B cell (primary cell): Measurements from ENCODE around the gene NOD2. TPM values are rescaled to one million over a fixed set of nuclear protein-coding genes. Genes with fewer than 3 reads are reported as not detected.
A peak's percentile ranks its signal among the peaks of the same experiment; 100 is the strongest.

Experiments
- ATAC-seq: fragments of 200-7000 bp; cut with Tn5 transposase; one replicate; pipeline ENCODE4 v1.10.0; 2021; ENCODE audit warnings: low read depth, mild to moderate bottlenecking, moderate number of reproducible peaks, moderate library complexity
- CTCF ChIA-PET: fragments of 350-600 bp; sonication (Branson Sonifier 250); formaldehyde crosslinking; loops from one replicate; lab custom pipeline; 2021; ENCODE audit warnings: antibody characterized with exemption, inconsistent platforms; lab: Charles Lee
- POLR2A ChIA-PET: fragments of 350-600 bp; sonication (Branson Sonifier 250); formaldehyde crosslinking; loops from one replicate; lab custom pipeline; 2021; ENCODE audit warnings: antibody characterized with exemption; lab: Charles Lee
- DNase-seq: peaks from one replicate; pipeline ENCODE4 v3.0.0; 2013
- H2AFZ ChIP-seq: 2 replicates; pipeline ENCODE4 v1.6.1; 2012; ENCODE audit warnings: mild to moderate bottlenecking, low read depth, low read length; ENCODE audit not compliant: insufficient read depth, poor library complexity, severe bottlenecking
- H3K27ac ChIP-seq, 2 donors: 1 replicate in 1 of 2; 2 replicates in 1 of 2; pipeline ENCODE4 v1.5.1; 2012 to 2013; ENCODE audit warnings: low read length in 2 of 2, mild to moderate bottlenecking in 2 of 2, moderate library complexity in 1 of 2
- H3K27me3 ChIP-seq, 4 experiments: fragments of 200-600 bp in 1 of 4; sonication (generic) in 1 of 4; replicated peaks in 1 of 4; 1 replicate in 2 of 4; 2 replicates in 2 of 4; pipeline versions ENCODE4 v1.6.1 to v1.7.0; 2013 to 2016; ENCODE audit warnings: low read length in 3 of 4, mild to moderate bottlenecking in 2 of 4, mixed read lengths in 1 of 4, moderate library complexity in 1 of 4; ENCODE audit not compliant: insufficient read depth in 4 of 4, control insufficient read depth in 3 of 4; ENCODE audit errors: control extremely low read depth in 1 of 4
- H3K36me3 ChIP-seq, 2 experiments: replicated peaks in 1 of 2; 1 replicate in 1 of 2; 2 replicates in 1 of 2; pipeline versions ENCODE4 v1.6.1 to v1.7.1; 2013; ENCODE audit warnings: low read length in 1 of 2; ENCODE audit not compliant: insufficient read depth in 2 of 2, control insufficient read depth in 1 of 2; ENCODE audit errors: control extremely low read depth in 1 of 2, extremely low read depth in 1 of 2
- H3K4me1 ChIP-seq, 2 donors: fragments of 200-600 bp in 1 of 2; sonication (generic) in 1 of 2; 1 replicate in 1 of 2; 2 replicates in 1 of 2; pipeline versions ENCODE4 v1.5.1 to v1.6.1; 2013 to 2017; ENCODE audit warnings: low read length in 2 of 2; ENCODE audit not compliant: control insufficient read depth in 2 of 2, insufficient read depth in 2 of 2
- H3K4me2 ChIP-seq: replicated peaks from 2 replicates; pipeline ENCODE3; 2012; ENCODE audit warnings: mild to moderate bottlenecking, low read depth, low read length; ENCODE audit not compliant: poor library complexity, severe bottlenecking
- H3K4me3 ChIP-seq, 5 experiments: fragments of 200-600 bp in 1 of 5; sonication (generic) in 1 of 5; 1 replicate in 3 of 5; 2 replicates in 2 of 5; pipeline versions ENCODE4 v1.5.1 to v1.7.0; 2011 to 2016; ENCODE audit warnings: low read length in 4 of 5, mild to moderate bottlenecking in 4 of 5, low read depth in 2 of 5, control low read depth in 1 of 5, moderate library complexity in 1 of 5; ENCODE audit not compliant: insufficient read depth in 1 of 5; ENCODE audit errors: control extremely low read depth in 1 of 5, extremely low read depth in 1 of 5
- H3K79me2 ChIP-seq: fragments of 200-600 bp; sonication (generic); one replicate; pipeline ENCODE4 v1.6.0; 2016; ENCODE audit warnings: low read length; ENCODE audit not compliant: control insufficient read depth, insufficient read depth
- H3K9ac ChIP-seq: fragments of 200-600 bp; sonication (generic); 2 replicates; pipeline ENCODE4 v1.6.1; 2017; ENCODE audit warnings: mild to moderate bottlenecking, low read length, moderate library complexity
- H3K9me3 ChIP-seq, 3 donors: one replicate each; pipeline versions ENCODE4 v1.6.1 to v1.7.1; 2013; ENCODE audit warnings: low read length in 2 of 3; ENCODE audit not compliant: control insufficient read depth in 2 of 3, insufficient read depth in 1 of 3; ENCODE audit errors: control extremely low read depth in 1 of 3
- H4K20me1 ChIP-seq: 2 replicates; pipeline ENCODE4 v1.6.0; 2012; ENCODE audit warnings: mild to moderate bottlenecking, low read length; ENCODE audit not compliant: insufficient read depth, control insufficient read depth, poor library complexity, severe bottlenecking
- H3K27ac Mint-ChIP-seq: one replicate; pipeline ENCODE4 v1.8.0; 2021; ENCODE audit warnings: mixed read lengths
- H3K27me3 Mint-ChIP-seq: one replicate; pipeline ENCODE4 v1.8.0; 2021; ENCODE audit warnings: mixed read lengths
- H3K4me1 Mint-ChIP-seq: one replicate; pipeline ENCODE4 v1.8.0; 2021; ENCODE audit warnings: mixed read lengths
- H3K4me3 Mint-ChIP-seq: one replicate; pipeline ENCODE4 v1.8.0; 2021; ENCODE audit warnings: mixed read lengths
- H3K9me3 Mint-ChIP-seq: one replicate; pipeline ENCODE4 v1.8.0; 2022; ENCODE audit warnings: mixed read lengths; ENCODE audit not compliant: insufficient read depth
- EZH2 ChIP-seq: IDR thresholded peaks from 2 replicates; pipeline ENCODE4 v1.6.1; 2012; ENCODE audit warnings: borderline replicate concordance, low read depth, mild to moderate bottlenecking, moderate library complexity, low read length; ENCODE audit not compliant: insufficient read depth, poor library complexity, severe bottlenecking
- WGBS: methylation state at CpG from one replicate; pipeline ENCODE4 v1.1.5; 2013; ENCODE audit warnings: missing lambda C conversion rate; ENCODE audit not compliant: insufficient coverage; 5-methylcytosine and 5-hydroxymethylcytosine counted together
- intact Hi-C: fragments of 100-400 bp; cut with micrococcal nuclease; formaldehyde crosslinking; loops from one replicate; pipeline ENCODE4 v1.10.0; 2022
- polyA plus RNA-seq: library from polyadenylated mRNA; depleted of rRNA; stranded (reverse); fragments of >200 nt; gene quantifications from 2 replicates; pipeline ENCODE4 v1.2.3, GENCODE V29; 2012
- total RNA-seq, 2 donors: library from RNA; stranded (reverse); fragments of 120-200 nt in 1 of 2; gene quantifications; 1 replicate in 1 of 2; 2 replicates in 1 of 2; pipeline versions ENCODE4 v1.2.3 to v1.2.4, GENCODE V29; 2013 to 2022
- TF ChIP-seq, protein P1 (sequence below): fragments of 200-600 bp; IDR thresholded peaks from one replicate; pipeline ENCODE4 v1.8.0; 2022; ENCODE audit warnings: antibody characterized with exemption, mild to moderate bottlenecking

NOD2 gene
- total and polyA plus RNA-seq, 2 donors (not counting 1 experiment from before 2014, with no cell fraction given), result 1.2 to 1.8 TPM

DNA sequence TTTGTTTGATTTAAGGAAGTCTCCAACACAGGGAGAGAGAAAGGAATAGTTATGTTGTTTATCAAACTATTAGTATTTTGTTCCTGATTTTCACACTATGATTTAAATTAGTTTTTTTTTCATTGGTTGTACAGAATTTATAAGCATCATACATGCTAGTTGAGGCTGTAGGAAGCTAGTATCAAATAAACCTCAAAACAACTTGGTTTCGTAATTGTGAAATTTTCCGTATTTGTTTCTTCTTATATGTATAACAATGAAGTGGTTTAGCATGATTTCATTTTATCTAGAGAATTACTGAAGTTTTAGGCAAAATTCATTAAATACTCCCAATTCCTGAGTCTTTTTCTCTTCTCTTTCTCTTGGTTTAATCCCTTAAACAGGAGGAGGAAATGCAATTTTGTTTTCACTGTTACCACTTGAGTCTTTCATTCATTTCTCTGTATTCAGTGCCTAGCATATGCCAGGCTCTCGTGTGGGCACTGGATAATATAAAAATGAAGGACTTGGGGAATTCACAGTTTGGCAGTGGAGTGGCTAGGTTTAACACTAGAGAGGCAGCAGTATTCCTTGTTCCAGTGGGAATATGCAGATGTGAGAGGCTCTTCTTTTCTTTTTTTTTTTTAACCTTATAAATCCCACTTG is 50.3 kb downstream of the NOD2 start:
- peak overlapping the region; percentile 100 for H3K27ac ChIP-seq
- no peak overlapping the region for H2AFZ ChIP-seq
- no peaks in the 10 kb centered on the region for H3K27me3 ChIP-seq
- intact Hi-C loops, result loop anchor here (5.0 kb wide), 3 partner anchors 531 to 716 kb away; partner anchors contain the start of genes CNEP1R1 and HEATR3
- H3K4me2 ChIP-seq, result peak overlapping the region; percentile 73
- H3K79me2 ChIP-seq, result peaks cover 59% of the 10 kb centered on the region
- ATAC-seq (no peak), DNase-seq (no peak)
- H3K36me3 ChIP-seq, result peaks cover 0 to 20% of the 10 kb centered on the region in 2 experiments
- H4K20me1 ChIP-seq, result peaks cover 14% of the 10 kb centered on the region
- peaks cover 53% of the 10 kb centered on the region for H3K4me1 Mint-ChIP-seq
- peak overlapping the region; percentile 91 for H3K4me3 Mint-ChIP-seq
- no peak for TF ChIP-seq EZH2
- TF ChIP-seq, protein P1, sequence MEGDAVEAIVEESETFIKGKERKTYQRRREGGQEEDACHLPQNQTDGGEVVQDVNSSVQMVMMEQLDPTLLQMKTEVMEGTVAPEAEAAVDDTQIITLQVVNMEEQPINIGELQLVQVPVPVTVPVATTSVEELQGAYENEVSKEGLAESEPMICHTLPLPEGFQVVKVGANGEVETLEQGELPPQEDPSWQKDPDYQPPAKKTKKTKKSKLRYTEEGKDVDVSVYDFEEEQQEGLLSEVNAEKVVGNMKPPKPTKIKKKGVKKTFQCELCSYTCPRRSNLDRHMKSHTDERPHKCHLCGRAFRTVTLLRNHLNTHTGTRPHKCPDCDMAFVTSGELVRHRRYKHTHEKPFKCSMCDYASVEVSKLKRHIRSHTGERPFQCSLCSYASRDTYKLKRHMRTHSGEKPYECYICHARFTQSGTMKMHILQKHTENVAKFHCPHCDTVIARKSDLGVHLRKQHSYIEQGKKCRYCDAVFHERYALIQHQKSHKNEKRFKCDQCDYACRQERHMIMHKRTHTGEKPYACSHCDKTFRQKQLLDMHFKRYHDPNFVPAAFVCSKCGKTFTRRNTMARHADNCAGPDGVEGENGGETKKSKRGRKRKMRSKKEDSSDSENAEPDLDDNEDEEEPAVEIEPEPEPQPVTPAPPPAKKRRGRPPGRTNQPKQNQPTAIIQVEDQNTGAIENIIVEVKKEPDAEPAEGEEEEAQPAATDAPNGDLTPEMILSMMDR, result no peak
- peaks cover 39 to 43% of the 10 kb centered on the region in 2 donors for H3K4me1 ChIP-seq
- no peaks in the 10 kb centered on the region for H3K9me3 ChIP-seq
- CTCF ChIA-PET, result interaction anchor here (0.8 to 6.9 kb wide), 10 partner anchors 8 to 389 kb away, joined by 3 to 120 read pairs (median 6); partner anchors contain the start of gene SNX20
- POLR2A ChIA-PET, result interaction anchor here (1.0 to 1.2 kb wide), 3 partner anchors 10 to 65 kb away, joined by 3 read pairs; partner anchors contain the start of gene SNX20
- H3K27me3 Mint-ChIP-seq, result no peaks in the 10 kb centered on the region
- no peaks in the 10 kb centered on the region for H3K9me3 Mint-ChIP-seq
- H3K27ac Mint-ChIP-seq, result peak overlapping the region; percentile 97
- peak overlapping the region in 1 of 5 experiments; percentile 78 for H3K4me3 ChIP-seq
- no CpG with 5 or more reads among the region's 3 CpGs for WGBS
- H3K9ac ChIP-seq, result no peak overlapping the region

DNA sequence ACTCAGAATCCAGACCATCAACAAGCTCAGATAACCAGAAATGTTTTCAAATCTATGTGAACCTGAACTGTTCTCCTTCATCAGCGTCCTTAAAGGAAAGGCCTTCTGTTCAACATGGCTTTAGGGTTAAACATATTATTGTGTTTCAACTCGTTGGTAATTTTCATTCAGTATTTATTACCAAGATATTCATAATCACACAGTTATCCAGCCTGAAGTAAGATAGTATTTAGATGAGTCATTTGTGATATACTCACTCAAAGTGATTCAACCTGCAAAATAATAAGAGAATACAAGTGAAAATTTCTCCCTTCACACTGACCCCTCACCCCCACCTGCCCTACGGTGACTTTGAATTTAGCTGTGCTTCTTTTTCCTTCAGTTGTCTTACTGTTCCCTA is 51.5 kb downstream of the NOD2 start:
- Mint-ChIP-seq H3K4me3 (peak overlapping the region; percentile 57), H3K4me1 (peaks cover 59% of the 10 kb centered on the region), H3K9me3 (no peaks in the 10 kb centered on the region), H3K27ac (peak overlapping the region; percentile 69), H3K27me3 (no peaks in the 10 kb centered on the region)
- H3K79me2 ChIP-seq, result peaks cover 71% of the 10 kb centered on the region
- H3K27ac ChIP-seq, result peak overlapping the region; percentile 21 to 100
- peaks cover 39 to 43% of the 10 kb centered on the region in 2 donors for H3K4me1 ChIP-seq
- intact Hi-C loops, result loop anchor here (5.0 kb wide), 4 partner anchors 42 to 718 kb away; partner anchors contain the start of genes CNEP1R1 and HEATR3
- TF ChIP-seq, protein P1, result no peak
- TF ChIP-seq EZH2, result no peak
- H3K9ac ChIP-seq, result no peak overlapping the region
- no CpG with 5 or more reads among the region's 3 CpGs for WGBS
- DNase-seq (no peak), ATAC-seq (no peak)
- no peak overlapping the region for H3K4me3 ChIP-seq
- H3K4me2 ChIP-seq, result peak overlapping the region; percentile 73
- peaks cover 17% of the 10 kb centered on the region for H4K20me1 ChIP-seq
- no peak overlapping the region for H2AFZ ChIP-seq
- ChIA-PET POLR2A (interaction anchor here (0.6 to 1.2 kb wide), 6 partner anchors 9 to 754 kb away, joined by 3 to 15 read pairs (median 6); partner anchors contain the start of gene SNX20), CTCF (interaction anchor here (0.6 to 6.9 kb wide), 15 partner anchors 9 to 721 kb away, joined by 3 to 120 read pairs (median 5); partner anchors contain the start of gene SNX20)
- peaks cover 0 to 30% of the 10 kb centered on the region in 2 experiments for H3K36me3 ChIP-seq
- no peaks in the 10 kb centered on the region for H3K9me3 ChIP-seq
- H3K27me3 ChIP-seq, result no peaks in the 10 kb centered on the region
